ENCODE results near the gene CCBE1. TPM values are rescaled to one million over a fixed set of nuclear protein-coding genes. Genes with fewer than 3 reads are reported as not detected.

CCBE1 gene
- total and polyA plus RNA-seq, 9 of the 15 experiments (the other 6 are each of a cell fraction or from before 2014, with no cell fraction given) = 0.20 TPM; not detected in 8

- TF ChIP-seq ZBTB40 (IDR thresholded peaks at IDR 0.05) (no peak), ZBTB40 (CRISPR knock-in tag; IDR thresholded peaks at IDR 0.05) (no peak), HDAC8 (tag; IDR thresholded peaks at IDR 0.05) (no peak), ARNT (IDR thresholded peaks at IDR 0.05) (no peak), PRDM10 (IDR thresholded peaks at IDR 0.05; ENCODE audit: partially characterized antibody) (no peak)
Observed at GRCh38 chr18:59616501-59616900, 80.7 kb downstream of the CCBE1 start (continued).
